AG09309 (cell line): ENCODE data around the gene MTMR6.

Experiments used
- DNase-seq: peaks from one replicate; pipeline ENCODE4 v3.0.0-alpha.2; 2010; ENCODE audit warnings: low read depth
- H3K4me3 ChIP-seq: 2 replicates; pipeline ENCODE4 v1.5.1; 2011; ENCODE audit warnings: mild to moderate bottlenecking, low read depth, low read length, moderate library complexity; ENCODE audit not compliant: control insufficient read depth
- TF ChIP-seq, protein P1 (sequence below): IDR thresholded peaks from 2 replicates; pipeline ENCODE4 v1.5.1; 2011; ENCODE audit warnings: mild to moderate bottlenecking, low read depth, low read length, inconsistent platforms; ENCODE audit not compliant: insufficient read depth, control insufficient read depth; ENCODE audit errors: missing control alignments

MTMR6 gene

DNA sequence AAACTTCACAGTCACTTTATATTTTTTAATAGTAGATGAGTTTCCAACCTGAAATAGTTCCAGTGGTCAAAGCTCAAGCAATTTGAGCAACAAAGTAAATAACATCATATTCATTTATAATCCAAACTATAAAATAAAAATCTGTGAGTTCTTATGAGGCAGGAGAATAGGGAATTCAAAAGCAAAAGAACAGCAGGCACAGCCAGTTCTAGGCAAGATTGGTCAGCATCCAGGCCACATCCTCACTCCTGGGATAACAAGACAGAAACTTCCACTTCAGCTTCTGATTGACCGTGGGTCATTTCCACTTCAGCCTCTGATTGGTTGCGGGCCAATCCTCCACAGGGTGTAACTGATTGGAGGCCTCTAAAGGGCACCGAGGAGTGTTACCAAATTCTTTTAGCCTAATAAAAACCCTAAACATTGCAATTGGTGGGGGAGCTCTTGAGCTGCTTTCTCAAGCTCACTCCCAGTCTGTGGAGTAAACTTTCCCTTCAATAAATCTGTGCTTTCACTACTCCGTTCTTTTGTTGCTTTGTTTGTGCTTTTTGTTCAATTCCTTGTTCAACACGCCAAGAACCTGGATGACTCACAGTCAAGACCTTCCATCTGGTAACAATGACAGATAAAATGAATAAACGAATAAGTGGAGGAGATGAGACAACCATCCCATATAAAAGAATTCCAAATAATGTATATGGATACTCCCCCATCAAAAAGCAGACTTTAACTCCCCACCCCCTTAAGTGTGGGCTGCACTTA lies 72.6 kb downstream of the MTMR6 start:
- TF ChIP-seq, protein P1, sequence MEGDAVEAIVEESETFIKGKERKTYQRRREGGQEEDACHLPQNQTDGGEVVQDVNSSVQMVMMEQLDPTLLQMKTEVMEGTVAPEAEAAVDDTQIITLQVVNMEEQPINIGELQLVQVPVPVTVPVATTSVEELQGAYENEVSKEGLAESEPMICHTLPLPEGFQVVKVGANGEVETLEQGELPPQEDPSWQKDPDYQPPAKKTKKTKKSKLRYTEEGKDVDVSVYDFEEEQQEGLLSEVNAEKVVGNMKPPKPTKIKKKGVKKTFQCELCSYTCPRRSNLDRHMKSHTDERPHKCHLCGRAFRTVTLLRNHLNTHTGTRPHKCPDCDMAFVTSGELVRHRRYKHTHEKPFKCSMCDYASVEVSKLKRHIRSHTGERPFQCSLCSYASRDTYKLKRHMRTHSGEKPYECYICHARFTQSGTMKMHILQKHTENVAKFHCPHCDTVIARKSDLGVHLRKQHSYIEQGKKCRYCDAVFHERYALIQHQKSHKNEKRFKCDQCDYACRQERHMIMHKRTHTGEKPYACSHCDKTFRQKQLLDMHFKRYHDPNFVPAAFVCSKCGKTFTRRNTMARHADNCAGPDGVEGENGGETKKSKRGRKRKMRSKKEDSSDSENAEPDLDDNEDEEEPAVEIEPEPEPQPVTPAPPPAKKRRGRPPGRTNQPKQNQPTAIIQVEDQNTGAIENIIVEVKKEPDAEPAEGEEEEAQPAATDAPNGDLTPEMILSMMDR: peak; percentile 15
- H3K4me3 ChIP-seq: no peak overlapping the region
- peak; percentile 14 for DNase-seq

DNA sequence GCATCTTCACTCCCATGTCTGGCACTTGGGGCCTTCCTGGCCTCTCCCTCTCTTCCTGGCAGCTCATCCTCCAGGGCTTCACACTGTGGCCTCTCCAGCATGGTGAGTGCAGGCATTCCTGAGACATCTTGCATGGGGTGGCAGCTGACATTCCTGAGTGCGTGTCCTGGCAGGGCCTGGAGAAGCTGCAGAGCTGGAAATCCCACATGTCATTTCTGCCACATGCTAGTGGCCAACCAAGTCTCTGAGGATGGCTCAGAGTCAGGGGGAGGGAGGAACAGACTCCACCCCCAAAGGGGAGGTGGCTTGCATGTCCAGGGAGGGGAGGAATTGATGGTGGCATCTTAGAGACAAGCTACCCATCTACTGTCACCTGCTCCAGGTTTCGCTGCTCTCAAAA lies 73.6 kb downstream of the MTMR6 start:
- no peak for DNase-seq
- no peak overlapping the region for H3K4me3 ChIP-seq

GRCh38 chr13:25210842-25211569 lies 76.3 kb downstream of the MTMR6 start:
- DNase-seq: no peak
- no peak overlapping the region for H3K4me3 ChIP-seq
- TF ChIP-seq, protein P1: no peak

More for the DNA sequence above, 73.6 kb downstream of the MTMR6 start:
- TF ChIP-seq, protein P1: no peak

DNA sequence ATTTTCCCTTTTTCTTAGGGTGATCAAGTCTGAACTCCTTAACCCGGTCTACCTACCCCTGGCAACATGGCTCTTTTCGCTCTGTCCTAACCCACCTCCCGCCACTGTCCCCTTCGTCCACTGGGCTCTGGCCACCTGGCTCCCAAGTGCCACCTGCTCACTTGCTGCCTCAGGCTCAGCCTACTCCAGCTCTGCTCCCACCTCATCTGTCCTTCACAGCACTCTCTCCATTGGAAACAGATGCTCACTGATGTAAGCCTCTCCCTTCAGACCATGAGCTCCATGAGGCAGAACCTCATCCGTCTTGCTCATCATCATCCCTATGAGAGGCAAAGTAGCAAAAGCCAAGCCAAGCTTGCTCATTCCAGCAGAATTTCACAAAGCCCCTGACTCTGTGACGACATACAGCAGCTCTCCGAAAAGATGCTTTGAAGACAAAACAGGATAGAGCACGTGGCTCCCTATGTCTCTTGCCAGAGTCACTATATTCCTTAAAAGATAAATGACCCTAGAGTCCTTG lies 79.9 kb downstream of the MTMR6 start:
- no peak for DNase-seq
- H3K4me3 ChIP-seq: no peak overlapping the region
- TF ChIP-seq, protein P1: no peak

DNA sequence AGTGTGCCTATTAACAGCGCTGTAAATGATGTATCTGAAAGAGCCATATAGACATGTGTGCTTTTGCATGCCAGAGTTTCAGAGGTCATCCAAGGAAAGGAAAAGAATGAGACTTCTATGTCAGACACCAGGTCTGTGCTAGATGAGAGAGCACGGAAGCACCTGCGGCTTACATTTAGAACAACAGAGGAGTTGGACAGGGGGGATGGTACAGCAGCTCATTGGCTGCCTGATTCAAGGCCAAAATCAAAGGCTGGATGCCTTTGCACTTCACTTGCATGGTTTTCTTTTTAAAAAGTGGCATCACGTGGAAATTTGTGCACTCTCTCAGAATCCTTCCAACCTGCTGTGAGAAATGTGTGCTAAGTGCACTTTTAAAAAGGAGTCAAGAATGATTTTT lies 82.4 kb downstream of the MTMR6 start:
- TF ChIP-seq, protein P1: no peak
- DNase-seq: no peak

DNA sequence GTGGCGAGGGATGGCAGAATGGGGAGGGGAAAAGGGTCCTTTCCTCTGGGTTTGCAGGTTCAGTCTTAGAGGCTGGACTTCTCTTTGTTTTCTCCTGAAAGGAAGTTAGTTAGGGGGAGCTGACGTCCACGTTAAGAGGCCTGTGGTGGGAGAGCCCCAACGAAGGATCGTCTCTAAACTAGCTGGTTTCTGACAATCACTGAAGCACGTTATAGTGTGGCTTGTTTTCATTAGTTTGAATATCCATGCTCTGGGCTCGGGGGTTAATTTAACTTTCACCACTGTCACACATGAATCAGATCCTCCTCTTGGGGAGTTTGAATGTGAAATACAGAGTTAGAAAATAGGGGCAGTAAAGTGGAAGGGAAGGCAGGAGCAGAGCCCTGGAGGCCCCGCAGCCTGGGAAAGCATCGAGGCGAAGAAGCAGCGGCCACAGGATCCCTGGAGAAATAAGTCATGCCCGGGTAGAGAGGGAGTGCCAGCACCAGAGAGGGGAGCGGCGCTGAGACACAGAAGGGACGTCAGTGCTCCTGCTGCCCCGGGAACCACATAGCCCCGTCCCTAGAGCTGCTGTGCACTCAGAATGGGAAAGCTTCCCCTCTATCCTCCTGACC lies 84.1 kb downstream of the MTMR6 start:
- TF ChIP-seq, protein P1: no peak
- H3K4me3 ChIP-seq: no peak overlapping the region
- no peak for DNase-seq

More for the DNA sequence above, 82.4 kb downstream of the MTMR6 start:
- no peak overlapping the region for H3K4me3 ChIP-seq
